Liver (tissue), 3 donors: ENCODE measurements around the gene APELA.

Experiments
- ATF3 ChIP-seq: IDR thresholded peaks from 2 replicates; pipeline ENCODE4 v1.6.1; 2016; ENCODE audit warnings: antibody characterized with exemption
- CTCF ChIP-seq: fragments of 150-350 bp; IDR thresholded peaks from 2 replicates; pipeline ENCODE4 v1.5.1; 2017; ENCODE audit warnings: improper control_type of control experiment, low read depth, low read length; ENCODE audit not compliant: missing input control
- FOXA1 ChIP-seq: IDR thresholded peaks from 2 replicates; pipeline ENCODE4 v1.6.1; 2016; ENCODE audit warnings: antibody characterized with exemption
- HNF4A ChIP-seq, 2 donors: conservative IDR thresholded peaks; 2 replicates each; pipeline ENCODE4 v1.6.1; 2016; ENCODE audit warnings: antibody characterized with exemption in 2 of 2, mild to moderate bottlenecking in 2 of 2
- JUND ChIP-seq, 2 donors: IDR thresholded peaks; 2 replicates each; pipeline ENCODE4 v1.6.1; 2016; ENCODE audit warnings: antibody characterized with exemption in 2 of 2
- MAX ChIP-seq: IDR thresholded peaks from 2 replicates; pipeline ENCODE4 v1.6.1; 2016; ENCODE audit warnings: antibody characterized with exemption
- RAD21 ChIP-seq, 2 donors: IDR thresholded peaks; 2 replicates each; pipeline ENCODE4 v1.6.1; 2016; ENCODE audit warnings: antibody characterized with exemption in 2 of 2, mild to moderate bottlenecking in 2 of 2
- SP1 ChIP-seq: IDR thresholded peaks from 2 replicates; pipeline ENCODE4 v1.6.1; 2018; ENCODE audit warnings: antibody characterized with exemption, mild to moderate bottlenecking
- TAF1 ChIP-seq: conservative IDR thresholded peaks from 2 replicates; pipeline ENCODE4 v1.6.1; 2016; ENCODE audit warnings: antibody characterized with exemption, mild to moderate bottlenecking
- YY1 ChIP-seq: IDR thresholded peaks from 2 replicates; pipeline ENCODE4 v1.6.1; 2016; ENCODE audit warnings: antibody characterized with exemption, mild to moderate bottlenecking
- donor health status: healthy.
- donor health status: healthy.

GRCh38 chr4:164935363-164935762 is 58.4 kb downstream of the APELA start:
- TF ChIP-seq CTCF (no peak), YY1 (no peak), HNF4A (conservative IDR thresholded peaks at IDR 0.05) (no peak), TAF1 (no peak), FOXA1 (no peak), MAX (no peak), RAD21 (IDR thresholded peaks at IDR 0.05) (no peak), SP1 (no peak), JUND (IDR thresholded peaks at IDR 0.05) (no peak), ATF3 (no peak)
